H1 (cell line): ENCODE results near the gene HIPK2. TPM values are rescaled to one million over a fixed set of nuclear protein-coding genes. Genes with fewer than 3 reads are reported as not detected.

Experiments used
- CHD1 ChIP-seq: IDR thresholded peaks from 2 replicates; pipeline ENCODE4 v1.6.1; 2012; ENCODE audit warnings: low read depth, low read length, improper control_type of control experiment
- NRF1 ChIP-seq: IDR thresholded peaks from 2 replicates; pipeline ENCODE4 v1.6.1; 2011; ENCODE audit warnings: mild to moderate bottlenecking, low read depth, low read length, improper control_type of control experiment
- POLR2A ChIP-seq, 2 experiments: IDR thresholded peaks; 1 replicate in 1 of 2; 2 replicates in 1 of 2; pipeline ENCODE4 v1.6.1; 2011; ENCODE audit warnings: low read depth in 2 of 2, low read length in 2 of 2, mild to moderate bottlenecking in 2 of 2; ENCODE audit errors: control extremely low read depth in 1 of 2
- polyA plus RNA-seq, 7 experiments: library from polyadenylated mRNA; depleted of rRNA in 3 of 7; stranded (reverse) in 5 of 7; unstranded in 2 of 7; fragments of >200 nt in 5 of 7; fragments of 200-250 nt in 2 of 7; gene quantifications; 1 replicate in 5 of 7; 2 replicates in 1 of 7; 4 replicates in 1 of 7; pipeline versions ENCODE4 v1.2.1 to v1.2.3, GENCODE V29; 2011 to 2013; ENCODE audit warnings: missing spikeins in 2 of 7, mixed read lengths in 2 of 7
- total RNA-seq: library from RNA; stranded (reverse); fragmentation: NEBNext Ultra II Directional; extraction: Animal tissue kit (Norgen Biotek cat#: 25700); gene quantifications from 2 replicates; pipeline ENCODE4 v1.2.1, GENCODE V29; 2021

Gene HIPK2
- total and polyA plus RNA-seq, 2 of the 8 experiments (the other 6 are each of a cell fraction or from before 2014, with no cell fraction given): 8.3 to 24.3 TPM

DNA sequence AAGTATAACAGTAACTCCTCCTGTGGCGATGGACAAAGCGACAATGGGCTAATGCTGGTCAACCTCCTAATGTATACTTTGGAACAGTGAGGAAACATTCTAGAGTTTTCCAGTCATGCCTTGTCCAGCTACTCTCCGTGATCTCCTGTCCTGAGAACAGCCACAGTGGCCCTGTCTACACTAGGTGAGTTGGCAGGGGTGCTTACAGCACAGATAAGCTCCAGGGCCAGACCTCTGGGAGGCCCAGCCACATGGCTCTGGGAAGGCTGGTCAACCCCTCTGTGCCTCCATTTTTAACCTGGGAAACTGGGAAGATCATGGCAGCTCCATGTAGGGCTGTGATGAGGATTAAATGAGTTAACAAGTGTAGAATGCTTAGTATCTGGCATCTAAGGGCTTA lies 197.4 kb downstream of the HIPK2 start (continued):
- TF ChIP-seq POLR2A (IDR thresholded peaks at IDR 0.05; ENCODE audit: control extremely low read depth in 1 of 2, low read depth in 2 of 2, low read length in 2 of 2): no peak
- no peak for TF ChIP-seq NRF1
- TF ChIP-seq CHD1: no peak
